Dendritic cell treated with granulocyte-macrophage colony-stimulating factor and Interleukin-4, amounts not matched to agents 40 ng/mL and 50 ng/mL, for 4 days (primary cell): ENCODE measurements around the gene ZNF668.
"Not testable (repeated sequence)": the region's sequence is repeated elsewhere in the genome, so short reads cannot be mapped to it uniquely, and the experiment has no call there.

Experiments
- H3K27ac Mint-ChIP-seq: one replicate; pipeline ENCODE4 v1.8.0; 2022; ENCODE audit warnings: mild to moderate bottlenecking, mixed read lengths
- H3K27me3 Mint-ChIP-seq: one replicate; pipeline ENCODE4 v1.8.0; 2022; ENCODE audit warnings: mild to moderate bottlenecking, mixed read lengths
- H3K36me3 Mint-ChIP-seq: one replicate; pipeline ENCODE4 v1.8.0; 2022; ENCODE audit warnings: low read depth, mixed read lengths
- H3K4me1 Mint-ChIP-seq: one replicate; pipeline ENCODE4 v1.8.0; 2022; ENCODE audit warnings: low read depth, mixed read lengths
- H3K4me3 Mint-ChIP-seq: one replicate; pipeline ENCODE4 v1.8.0; 2022; ENCODE audit warnings: mild to moderate bottlenecking, moderate library complexity, mixed read lengths
- H3K9me3 Mint-ChIP-seq: one replicate; pipeline ENCODE4 v1.8.0; 2022; ENCODE audit warnings: mixed read lengths
- intact Hi-C: fragments of 100-400 bp; cut with micrococcal nuclease; formaldehyde crosslinking; loops from one replicate; pipeline ENCODE4 v1.15.0; 2022

ZNF668 gene

GRCh38 chr16:31108794-31109558, 34.9 kb upstream of the ZNF668 start:
- Mint-ChIP-seq H3K9me3 (no peaks in the 10 kb centered on the region), H3K4me3 (peak overlapping the region; percentile 88), H3K36me3 (peaks cover 46% of the 10 kb centered on the region), H3K4me1 (peaks cover 65% of the 10 kb centered on the region), H3K27ac (peak overlapping the region; percentile 75), H3K27me3 (no peaks in the 10 kb centered on the region)
- intact Hi-C loops, result loop anchor here (5.0 kb wide), 2 partner anchors 33 to 37 kb away; partner anchors contain the start of genes ZNF646 and ZNF668

DNA sequence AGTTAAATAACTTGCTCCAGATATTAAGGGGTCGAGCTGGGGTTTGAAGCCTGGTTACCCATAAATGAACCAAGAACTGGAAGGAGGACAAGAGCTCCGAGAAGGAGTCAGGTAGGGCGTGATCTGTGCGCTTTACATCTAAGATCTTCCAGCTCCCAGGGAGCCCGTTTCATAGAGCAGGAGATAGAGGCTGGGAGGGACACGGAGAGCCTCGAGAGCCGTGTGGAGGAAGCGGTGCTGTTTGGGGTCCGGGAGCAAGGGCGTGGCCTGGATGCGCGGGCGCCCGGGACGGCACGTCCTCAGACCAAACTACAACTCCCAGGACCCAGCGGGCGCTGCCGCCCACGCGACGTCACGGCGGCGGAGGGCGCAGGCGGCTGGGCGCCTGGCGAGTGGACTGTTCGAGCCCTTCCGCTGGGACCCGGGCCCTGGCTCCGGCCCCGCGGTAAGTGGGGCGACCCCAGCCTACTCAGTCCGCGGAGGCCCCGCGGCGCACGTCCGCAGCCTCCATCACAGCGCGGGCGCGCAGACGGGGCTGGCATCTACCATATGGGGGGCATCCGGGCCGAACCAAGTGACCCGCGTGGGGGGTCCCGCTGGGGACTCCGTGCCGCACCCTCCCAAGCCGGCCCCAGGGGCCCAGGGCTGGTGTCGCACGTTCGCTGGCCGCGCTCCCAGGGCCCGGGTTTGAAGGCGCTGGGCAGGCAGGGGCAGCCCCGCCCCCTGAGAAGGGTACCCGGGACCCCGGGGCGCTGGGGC, 34.2 kb upstream of the ZNF668 start, which contains the start of gene BCKDK:
Gene BCKDK (plus strand): TSS at position 352 of the 759 bp plus-strand sequence. CDS start 838 bp downstream, outside the sequence.
- Mint-ChIP-seq H3K36me3 (peaks cover 46% of the 10 kb centered on the region), H3K4me3 (peak within 1 kb of the TSS; percentile 88), H3K4me1 (peaks cover 58% of the 10 kb centered on the region), H3K27me3 (no peaks in the 10 kb centered on the region), H3K9me3 (no peaks in the 10 kb centered on the region), H3K27ac (peak within 1 kb of the TSS; percentile 75)
- intact Hi-C loops, result loop anchor here (5.0 kb wide), 2 partner anchors 34 to 36 kb away; partner anchors contain the start of genes ZNF646 and ZNF668

GRCh38 chr16:31107465-31107867, 33.4 kb upstream of the ZNF668 start:
- H3K4me1 Mint-ChIP-seq, result peaks cover 50% of the 10 kb centered on the region
- peaks cover 40% of the 10 kb centered on the region for H3K36me3 Mint-ChIP-seq
- H3K4me3 Mint-ChIP-seq, result no peak overlapping the region
- intact Hi-C loops, result loop anchor here (5.0 kb wide), 2 partner anchors 35 kb away; partner anchors contain the start of genes ZNF646 and ZNF668
- H3K9me3 Mint-ChIP-seq, result no peaks in the 10 kb centered on the region
- no peaks in the 10 kb centered on the region for H3K27me3 Mint-ChIP-seq
- H3K27ac Mint-ChIP-seq, result peak overlapping the region; percentile 75

GRCh38 chr16:31106509-31107464, 32.7 kb upstream of the ZNF668 start:
- intact Hi-C loops, result loop anchor here (5.0 kb wide), 2 partner anchors 34 to 36 kb away; partner anchors contain the start of genes ZNF646 and ZNF668
- peaks cover 33% of the 10 kb centered on the region for H3K36me3 Mint-ChIP-seq
- peaks cover 44% of the 10 kb centered on the region for H3K4me1 Mint-ChIP-seq
- no peaks in the 10 kb centered on the region for H3K27me3 Mint-ChIP-seq
- H3K4me3 Mint-ChIP-seq, result no peak overlapping the region
- H3K27ac Mint-ChIP-seq, result peak overlapping the region; percentile 83
- H3K9me3 Mint-ChIP-seq, result no peaks in the 10 kb centered on the region

- Mint-ChIP-seq H3K36me3 (peaks cover 23% of the 10 kb centered on the region), H3K4me1 (peaks cover 34% of the 10 kb centered on the region), H3K27ac (peak overlapping the region; percentile 83), H3K4me3 (peak overlapping the region; percentile 56), H3K27me3 (no peaks in the 10 kb centered on the region), H3K9me3 (no peaks in the 10 kb centered on the region)
- intact Hi-C loops, result loop anchor here (5.0 kb wide), 2 partner anchors 33 to 37 kb away; partner anchors contain the start of genes ZNF646 and ZNF668
Measured at GRCh38 chr16:31105677-31106213, 31.7 kb upstream of the ZNF668 start.

DNA sequence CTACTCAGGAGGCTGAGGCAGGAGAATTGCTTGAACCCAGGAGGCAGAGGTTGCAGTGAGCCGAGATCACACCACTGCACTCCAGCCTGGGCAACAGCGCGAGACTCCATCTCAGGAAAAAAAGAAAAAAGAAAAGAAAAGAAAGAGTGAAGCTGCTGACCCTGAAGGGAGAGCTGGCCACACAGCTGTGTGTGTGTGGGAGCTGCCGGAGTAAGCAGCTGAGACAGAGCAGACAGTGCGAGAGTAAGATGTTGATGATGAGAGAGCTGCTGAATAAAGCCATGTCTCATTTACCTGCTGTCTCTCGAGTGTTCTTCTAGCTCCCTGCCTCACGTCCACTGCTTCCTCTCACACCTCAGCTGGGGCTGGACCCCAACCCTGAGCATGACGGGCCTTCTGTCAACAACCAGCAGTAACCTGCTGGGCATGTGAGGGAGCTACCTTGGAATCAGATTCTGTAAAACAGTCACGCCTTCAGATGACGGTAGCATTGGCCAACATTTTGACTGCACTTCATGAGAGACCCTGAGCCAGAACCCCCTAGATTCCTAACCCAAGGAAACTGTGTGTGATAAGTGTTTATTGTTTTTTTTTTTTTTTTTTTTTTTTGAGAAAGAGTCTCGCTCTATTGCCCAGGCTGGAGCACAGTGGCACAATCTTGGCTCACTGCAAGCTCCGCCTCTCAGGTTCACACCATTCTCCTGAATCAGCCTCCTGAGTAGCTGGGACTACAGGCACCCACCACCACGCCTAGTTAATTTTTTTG, 27.0 kb upstream of the ZNF668 start:
- H3K27me3 Mint-ChIP-seq, intact Hi-C loops, H3K27ac Mint-ChIP-seq, H3K4me3 Mint-ChIP-seq, H3K9me3 Mint-ChIP-seq, H3K36me3 Mint-ChIP-seq: not testable (repeated sequence)
- H3K4me1 Mint-ChIP-seq, result peaks cover 11% of the 10 kb centered on the region

DNA sequence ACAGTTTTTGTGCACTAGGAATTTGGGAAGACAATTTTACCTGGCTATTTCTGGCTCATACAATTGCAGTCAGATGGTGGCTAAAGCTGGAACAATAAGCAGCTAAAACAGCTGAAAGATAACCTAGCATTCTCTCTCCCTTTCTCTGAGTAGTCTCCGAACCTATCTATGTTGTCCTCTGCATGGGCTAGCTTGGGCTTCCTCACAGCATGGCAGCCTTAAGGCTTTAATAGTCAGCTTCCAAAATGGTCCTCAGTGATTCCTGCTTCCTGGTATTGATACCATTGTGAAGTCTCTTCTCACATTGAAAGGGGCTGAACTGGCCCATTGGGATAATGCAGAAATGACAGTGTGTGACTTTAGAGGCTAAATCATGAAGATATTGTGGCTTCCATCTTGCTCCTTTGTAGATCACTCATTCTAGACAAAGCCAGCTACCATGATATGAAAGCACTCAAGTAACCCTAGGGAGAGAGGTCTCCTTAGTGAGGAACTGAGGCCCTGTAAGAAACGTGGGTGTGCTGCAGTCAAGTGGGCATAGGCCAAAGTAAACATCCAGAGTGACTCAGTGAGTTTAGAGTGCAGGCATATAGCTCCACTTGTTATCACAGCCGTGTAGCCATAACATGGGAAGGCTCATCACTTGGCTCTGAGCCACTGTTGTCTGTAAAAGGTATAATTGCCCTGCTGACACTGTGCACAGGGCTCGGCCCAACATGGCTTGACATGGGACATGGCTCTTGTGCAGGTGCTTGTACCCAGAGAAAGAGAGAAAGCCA, 26.0 kb upstream of the ZNF668 start:
- H3K36me3 Mint-ChIP-seq, result no peaks in the 10 kb centered on the region
- H3K4me1 Mint-ChIP-seq, result peaks cover 14% of the 10 kb centered on the region
- H3K4me3 Mint-ChIP-seq, result no peak overlapping the region
- no peak overlapping the region for H3K27ac Mint-ChIP-seq
- no peaks in the 10 kb centered on the region for H3K27me3 Mint-ChIP-seq
- H3K9me3 Mint-ChIP-seq, result peaks cover 9% of the 10 kb centered on the region
- intact Hi-C loops, result loop anchor here (10.0 kb wide), 2 partner anchors 145 to 345 kb away; partner anchors contain the start of genes SETD1A and ZNF843

- intact Hi-C loops, result loop anchor here (1.0 to 10.0 kb wide), 5 partner anchors 20 to 350 kb away; partner anchors contain the start of genes HSD3B7, SETD1A, STX4 and ZNF646
- Mint-ChIP-seq H3K4me1 (peaks cover 37% of the 10 kb centered on the region), H3K9me3 (peaks cover under 1% of the 10 kb centered on the region), H3K36me3 (peaks cover 36% of the 10 kb centered on the region), H3K27ac (peak within 1 kb of the TSS; percentile 83), H3K27me3 (no peaks in the 10 kb centered on the region), H3K4me3 (peak within 1 kb of the TSS; percentile 88)
Measured at GRCh38 chr16:31094424-31095120, 20.5 kb upstream of the ZNF668 start, which contains the start of gene VKORC1. Gene VKORC1 (minus strand): TSS chr16:31094797. CDS start chr16:31094729, 68 bp downstream.

GRCh38 chr16:31094088-31094423, 20.0 kb upstream of the ZNF668 start:
- H3K9me3 Mint-ChIP-seq, result no peaks in the 10 kb centered on the region
- no peaks in the 10 kb centered on the region for H3K27me3 Mint-ChIP-seq
- H3K4me3 Mint-ChIP-seq, result peak overlapping the region; percentile 88
- peaks cover 37% of the 10 kb centered on the region for H3K4me1 Mint-ChIP-seq
- peaks cover 41% of the 10 kb centered on the region for H3K36me3 Mint-ChIP-seq
- H3K27ac Mint-ChIP-seq, result peak overlapping the region; percentile 83
- intact Hi-C loops, result loop anchor here (2.0 to 10.0 kb wide), 4 partner anchors 19 to 351 kb away; partner anchors contain the start of genes SETD1A, STX4, ZNF646 and ZNF668

- peak overlapping the region; percentile 44 for H3K4me3 Mint-ChIP-seq
- peaks cover 49% of the 10 kb centered on the region for H3K36me3 Mint-ChIP-seq
- no peaks in the 10 kb centered on the region for H3K27me3 Mint-ChIP-seq
- H3K27ac Mint-ChIP-seq, result no peak overlapping the region
- H3K9me3 Mint-ChIP-seq, result no peaks in the 10 kb centered on the region
- H3K4me1 Mint-ChIP-seq, result peaks cover 37% of the 10 kb centered on the region
- intact Hi-C loops, result loop anchor here (10.0 kb wide), 2 partner anchors 138 to 352 kb away; partner anchors contain the start of genes SETD1A and ZNF843
Measured at GRCh38 chr16:31093132-31093703, 19.2 kb upstream of the ZNF668 start.

GRCh38 chr16:31092330-31092729, 18.3 kb upstream of the ZNF668 start:
- Mint-ChIP-seq H3K27me3 (no peaks in the 10 kb centered on the region), H3K9me3 (no peaks in the 10 kb centered on the region), H3K4me3 (no peak overlapping the region), H3K36me3 (peaks cover 58% of the 10 kb centered on the region), H3K4me1 (peaks cover 37% of the 10 kb centered on the region), H3K27ac (no peak overlapping the region)
- intact Hi-C loops, result loop anchor here (10.0 kb wide), 2 partner anchors 138 to 352 kb away; partner anchors contain the start of genes SETD1A and ZNF843
